CD4-positive, alpha-beta T cell treated with Interleukin-2 at 100 ng/mL for 4 hours (primary cell): ENCODE measurements around the gene CROCC.

Experiments used
- DNase-seq: peaks from one replicate; pipeline ENCODE4 v3.0.0-alpha.2; 2020; ENCODE audit warnings: low spot score

The CROCC gene

DNA sequence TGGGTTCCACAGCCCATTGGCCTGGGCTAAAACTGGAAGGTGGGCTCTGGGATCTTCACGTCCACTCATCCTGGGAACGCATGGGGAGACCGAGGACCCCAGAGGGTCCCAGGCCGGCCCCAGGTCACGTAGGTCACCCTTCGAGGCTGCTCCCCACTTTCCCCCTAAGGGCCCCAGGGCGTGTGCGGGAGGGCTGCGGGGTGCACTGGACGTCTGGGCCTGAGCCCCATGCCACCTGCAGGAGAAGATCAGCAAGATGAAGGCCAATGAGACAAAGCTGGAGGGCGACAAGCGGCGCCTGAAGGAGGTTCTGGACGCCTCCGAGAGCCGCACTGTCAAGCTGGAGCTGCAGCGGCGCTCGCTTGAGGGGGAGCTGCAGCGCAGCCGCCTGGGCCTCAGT is 46.2 kb downstream of the CROCC start:
- DNase-seq = no peak

- DNase-seq = no peak
Measured at GRCh38 chr1:16968372-16968771, 46.6 kb downstream of the CROCC start.

DNA sequence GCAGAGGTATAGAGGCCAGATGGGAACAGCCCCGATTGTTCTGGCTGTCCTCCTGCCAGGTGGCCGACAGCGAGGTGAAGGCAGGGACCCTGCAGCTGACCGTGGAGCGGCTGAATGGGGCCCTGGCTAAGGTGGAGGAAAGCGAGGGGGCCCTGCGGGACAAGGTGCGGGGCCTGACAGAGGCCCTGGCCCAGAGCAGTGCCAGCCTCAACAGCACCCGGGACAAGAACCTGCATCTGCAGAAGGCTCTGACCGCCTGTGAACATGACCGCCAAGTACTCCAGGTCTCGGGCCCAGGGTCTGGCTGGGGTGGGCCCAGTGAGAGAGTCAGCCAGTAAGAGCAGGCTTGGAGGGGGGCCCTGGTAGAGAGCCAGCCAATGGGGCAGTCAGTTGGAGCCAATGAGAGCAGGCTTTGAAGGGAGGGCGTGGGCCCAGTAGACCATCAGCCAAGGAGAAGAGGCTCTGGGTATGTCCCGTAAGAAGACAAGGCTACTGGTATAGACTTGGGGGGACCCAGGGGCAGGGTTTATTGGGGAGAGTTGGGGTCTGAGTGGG is 47.4 kb downstream of the CROCC start:
- no peak for DNase-seq

DNA sequence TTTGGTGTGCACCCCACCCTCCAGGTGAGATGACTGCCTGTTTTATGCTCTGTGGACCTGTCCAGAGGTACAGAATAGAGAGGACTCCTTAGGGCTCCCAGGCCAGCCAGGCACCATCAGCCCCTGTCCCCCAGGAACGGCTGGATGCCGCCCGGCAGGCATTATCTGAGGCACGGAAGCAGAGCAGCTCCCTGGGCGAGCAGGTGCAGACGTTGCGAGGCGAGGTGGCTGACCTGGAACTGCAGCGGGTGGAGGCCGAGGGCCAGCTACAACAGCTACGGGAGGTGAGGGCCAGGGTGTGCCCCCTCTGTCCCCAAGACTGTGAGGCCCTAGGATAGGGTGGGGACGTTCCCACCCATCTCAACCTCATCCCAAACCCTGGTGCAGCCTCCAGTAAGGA is 47.9 kb downstream of the CROCC start:
- no peak for DNase-seq

- DNase-seq = no peak
Measured at GRCh38 chr1:16970132-16970910, 48.6 kb downstream of the CROCC start.

DNA sequence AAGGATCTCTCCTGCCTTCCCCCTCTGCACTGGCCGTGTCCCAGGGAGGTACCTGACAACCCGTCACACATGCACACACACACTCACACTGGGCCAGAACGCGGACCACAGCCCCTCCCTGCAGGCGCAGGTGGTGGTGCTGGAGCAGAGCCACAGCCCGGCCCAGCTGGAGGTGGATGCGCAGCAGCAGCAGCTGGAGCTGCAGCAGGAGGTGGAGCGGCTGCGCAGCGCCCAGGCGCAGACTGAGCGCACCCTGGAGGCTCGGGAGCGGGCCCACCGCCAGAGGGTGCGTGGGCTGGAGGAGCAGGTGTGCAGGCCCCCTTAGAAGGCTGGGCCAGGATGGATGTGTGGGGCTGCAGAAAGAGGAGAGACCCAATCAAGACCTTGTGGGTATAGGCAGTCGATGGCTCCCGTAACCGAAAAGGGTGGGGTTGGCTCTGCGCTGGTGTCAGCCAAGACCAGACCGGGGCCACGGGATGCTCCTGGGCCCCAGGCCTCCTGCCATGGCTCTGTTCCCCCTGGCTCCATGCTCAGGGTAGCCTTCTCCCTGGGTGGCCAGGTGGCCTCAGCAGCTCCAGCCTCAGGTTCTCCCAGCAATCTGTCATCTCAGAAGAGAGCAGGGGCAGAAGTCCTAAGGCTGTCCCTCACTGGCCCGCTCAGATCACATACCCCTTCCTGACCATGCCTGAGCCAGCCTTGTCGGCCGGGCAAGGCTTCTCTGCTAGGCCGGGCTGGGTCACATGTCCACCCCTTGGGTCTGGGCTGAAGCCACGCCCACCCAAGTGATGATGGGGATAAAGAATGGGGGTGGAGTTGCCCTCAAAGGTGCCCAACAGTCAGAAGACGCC is 49.8 kb downstream of the CROCC start:
- no peak for DNase-seq

DNA sequence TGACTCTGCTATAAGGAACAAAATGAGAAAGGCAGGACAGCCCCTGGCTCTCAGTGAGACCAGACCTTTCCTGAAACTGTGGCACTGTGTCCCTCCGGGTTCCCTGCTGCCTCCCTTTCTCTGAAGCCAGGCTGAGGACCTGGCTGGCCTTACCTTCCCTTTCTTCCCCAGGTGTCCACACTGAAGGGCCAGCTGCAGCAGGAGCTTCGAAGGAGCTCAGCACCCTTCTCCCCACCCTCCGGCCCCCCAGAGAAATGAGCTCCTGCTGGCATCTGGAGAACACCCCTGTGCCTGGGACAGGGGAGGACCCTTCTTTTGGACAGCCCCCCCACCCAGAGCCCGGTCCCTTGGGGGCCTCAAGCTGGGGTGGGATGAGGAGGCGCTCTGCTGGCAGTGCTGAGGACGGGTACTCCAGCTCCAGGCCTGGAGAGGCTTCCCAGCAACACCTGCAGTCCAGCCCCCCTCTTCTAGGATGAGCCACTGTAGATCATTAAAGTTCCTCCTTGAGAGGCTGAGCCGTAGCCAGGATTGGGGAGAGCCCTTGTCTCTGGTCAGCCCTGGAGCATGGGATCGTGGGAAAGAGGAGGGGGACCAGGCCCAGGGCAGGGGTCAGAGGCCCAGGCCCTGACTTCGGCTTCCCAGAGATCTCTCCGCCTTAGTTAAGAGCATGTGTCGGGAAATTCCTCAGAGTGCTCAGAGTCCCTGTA is 50.6 kb downstream of the CROCC start:
- DNase-seq = no peak

DNA sequence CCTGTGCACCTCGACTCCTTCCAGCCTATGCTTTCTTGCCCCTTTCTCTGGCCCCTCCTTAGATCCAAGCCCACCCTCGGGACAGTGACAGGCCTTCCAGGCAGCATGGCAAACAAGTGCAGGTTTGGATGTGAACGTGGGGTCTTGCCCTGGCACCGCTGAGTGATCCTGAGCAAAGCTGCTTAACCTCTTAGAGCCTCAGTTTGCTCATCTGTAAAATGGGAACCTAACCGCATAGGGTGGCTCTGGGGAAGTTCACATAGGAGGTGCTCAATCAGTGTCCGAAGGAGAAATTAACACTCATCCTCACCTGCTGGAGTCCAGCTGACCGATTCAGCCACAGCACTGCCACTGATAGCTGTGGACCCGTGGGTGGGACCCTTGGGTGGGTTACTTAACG is 51.5 kb downstream of the CROCC start:
- DNase-seq = no peak

DNA sequence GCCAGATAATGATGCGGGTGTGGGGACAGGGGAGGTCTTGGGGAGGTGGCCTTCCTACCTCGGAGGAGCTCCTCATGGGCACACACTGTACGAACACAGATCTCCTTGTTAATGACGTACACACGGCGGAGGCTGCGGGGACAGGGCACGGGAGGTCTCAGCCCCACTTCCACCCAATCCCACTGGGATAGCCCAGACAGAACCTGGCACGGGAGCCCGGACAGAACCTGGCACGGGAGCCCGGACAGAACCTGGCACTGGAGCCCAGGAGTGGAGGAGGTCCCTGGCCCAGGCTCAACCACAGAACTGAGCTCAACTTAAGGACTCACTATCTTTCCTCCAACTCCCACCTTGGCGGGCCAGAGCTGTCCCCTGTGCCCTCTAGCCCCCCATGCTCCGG is 53.5 kb downstream of the CROCC start:
- DNase-seq = no peak

GRCh38 chr1:16975838-16976237 is 54.1 kb downstream of the CROCC start:
- DNase-seq = no peak

DNA sequence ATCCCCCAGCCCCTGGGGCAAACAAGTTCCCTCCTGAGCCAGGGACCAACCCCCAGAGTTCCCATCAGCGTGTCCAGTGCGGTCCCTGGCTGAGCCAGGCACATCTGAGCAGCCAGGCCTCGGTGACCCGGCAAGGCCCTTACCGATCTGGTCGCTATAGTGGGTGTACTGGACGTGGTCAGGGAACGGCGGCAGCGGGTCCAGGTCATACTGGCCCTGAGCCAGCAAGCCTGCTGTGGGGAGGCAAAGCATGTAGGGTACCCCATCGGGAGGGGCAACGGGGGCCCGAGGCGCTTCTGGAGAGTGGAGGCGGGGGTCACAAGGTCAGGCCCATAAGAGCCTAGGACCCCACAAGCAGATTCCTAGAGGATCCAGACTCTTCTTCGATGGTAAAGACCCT is 55.2 kb downstream of the CROCC start:
- no peak for DNase-seq

GRCh38 chr1:16977377-16977776 is 55.6 kb downstream of the CROCC start:
- DNase-seq = no peak

DNA sequence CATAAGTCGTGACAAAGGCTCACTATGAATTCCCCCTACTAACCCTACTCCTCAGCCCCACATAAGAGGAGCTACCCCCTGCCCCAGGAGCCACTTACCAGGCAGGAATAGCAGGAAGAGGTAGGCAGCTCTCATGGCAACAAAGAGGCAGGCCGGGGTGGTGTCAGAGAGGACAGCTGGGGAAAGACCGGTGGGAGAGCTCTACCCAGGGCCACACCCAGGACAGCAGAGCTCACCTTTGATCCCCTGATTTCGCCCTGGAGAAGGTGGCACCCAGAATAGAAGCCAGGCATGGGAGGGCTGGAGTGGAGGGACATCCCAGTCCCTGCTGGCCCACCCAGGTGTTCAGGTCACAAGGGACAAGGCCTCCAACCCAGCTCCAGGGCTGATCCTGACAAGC is 56.4 kb downstream of the CROCC start:
- DNase-seq = no peak

DNA sequence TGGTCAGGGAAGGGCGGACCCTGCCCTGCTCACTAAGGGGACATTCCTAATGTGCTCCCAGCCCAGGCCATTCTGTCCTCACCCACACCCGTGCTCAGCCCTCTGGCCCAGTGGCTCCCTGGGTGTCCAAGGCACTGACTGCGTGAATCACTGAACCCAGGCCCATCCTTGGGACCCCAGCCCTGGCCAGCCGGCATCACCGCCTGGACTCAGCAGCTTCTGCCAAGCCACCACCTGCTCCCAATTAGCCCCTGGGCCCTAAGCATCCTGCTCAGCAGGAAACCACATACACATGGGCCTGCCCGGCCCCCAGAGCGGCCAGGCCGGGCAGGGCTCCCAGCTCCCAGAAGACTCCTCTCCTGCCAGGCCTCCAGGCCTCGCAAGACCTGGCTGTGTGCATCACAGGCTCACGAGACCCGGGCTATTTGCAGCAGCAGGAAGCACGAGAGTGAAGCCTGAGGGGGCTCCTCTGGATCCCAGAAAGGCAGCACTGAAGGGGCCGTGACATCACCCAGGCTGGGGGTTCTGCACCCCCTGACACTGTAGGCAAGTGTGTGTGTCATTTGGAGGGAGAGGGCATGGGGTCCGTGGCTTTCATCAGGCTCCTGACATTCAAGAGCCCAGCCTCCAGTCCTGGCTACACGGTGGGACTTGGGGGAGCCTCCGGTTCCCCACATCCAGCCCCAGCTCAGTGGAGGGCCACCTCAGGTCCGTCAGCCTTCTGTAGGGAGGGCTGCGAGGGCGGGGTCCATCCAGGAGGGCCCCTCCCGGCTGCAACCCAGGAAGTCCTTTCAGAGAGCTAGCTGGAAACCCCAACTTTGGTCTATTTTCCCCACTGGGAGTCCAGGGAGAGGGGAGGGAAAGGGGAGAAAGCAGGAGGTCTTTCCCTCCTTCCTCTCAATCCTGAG is 57.1 kb downstream of the CROCC start:
- DNase-seq = no peak

DNA sequence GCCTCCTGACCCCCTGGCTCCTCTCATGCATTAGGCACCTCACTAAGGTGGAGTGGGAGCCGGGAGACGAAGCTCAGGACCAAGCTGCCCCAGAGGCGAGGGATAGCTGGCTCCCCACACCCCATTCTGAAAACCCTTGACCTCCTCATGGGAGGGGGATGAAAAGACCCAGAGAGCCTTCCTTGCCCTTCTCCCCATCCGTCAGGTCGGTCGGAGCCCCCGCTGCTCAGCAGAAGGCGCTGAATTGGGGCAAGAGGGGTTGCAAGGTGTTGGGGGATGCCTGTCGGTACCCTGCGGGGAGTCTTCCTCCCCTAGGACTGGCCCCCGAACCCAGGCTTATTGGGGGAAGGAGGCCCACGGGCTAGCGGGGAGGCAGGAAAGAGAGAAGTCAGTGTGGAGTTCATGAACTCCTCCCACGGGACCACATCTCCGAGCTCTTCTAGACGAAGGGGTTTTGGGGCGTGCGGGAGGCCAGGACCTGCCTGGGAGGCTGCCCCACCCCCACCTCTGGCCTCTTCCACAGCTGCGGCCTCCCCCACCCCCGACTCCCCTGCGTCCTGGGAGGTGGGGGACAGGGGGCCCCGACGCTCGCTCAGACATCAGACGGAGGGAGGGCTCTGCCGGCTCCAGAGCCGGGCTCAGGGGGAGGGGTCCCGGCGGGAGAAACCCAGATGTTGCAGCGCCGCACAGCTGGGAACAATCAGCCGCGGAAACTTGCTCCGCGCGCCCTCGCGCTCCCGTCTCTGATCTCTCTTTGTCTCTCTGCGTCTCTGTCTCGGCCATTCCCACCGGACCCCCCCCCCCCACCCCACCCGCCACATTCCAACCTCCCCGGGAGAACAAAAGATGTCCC is 58.0 kb downstream of the CROCC start:
- no peak for DNase-seq

DNA sequence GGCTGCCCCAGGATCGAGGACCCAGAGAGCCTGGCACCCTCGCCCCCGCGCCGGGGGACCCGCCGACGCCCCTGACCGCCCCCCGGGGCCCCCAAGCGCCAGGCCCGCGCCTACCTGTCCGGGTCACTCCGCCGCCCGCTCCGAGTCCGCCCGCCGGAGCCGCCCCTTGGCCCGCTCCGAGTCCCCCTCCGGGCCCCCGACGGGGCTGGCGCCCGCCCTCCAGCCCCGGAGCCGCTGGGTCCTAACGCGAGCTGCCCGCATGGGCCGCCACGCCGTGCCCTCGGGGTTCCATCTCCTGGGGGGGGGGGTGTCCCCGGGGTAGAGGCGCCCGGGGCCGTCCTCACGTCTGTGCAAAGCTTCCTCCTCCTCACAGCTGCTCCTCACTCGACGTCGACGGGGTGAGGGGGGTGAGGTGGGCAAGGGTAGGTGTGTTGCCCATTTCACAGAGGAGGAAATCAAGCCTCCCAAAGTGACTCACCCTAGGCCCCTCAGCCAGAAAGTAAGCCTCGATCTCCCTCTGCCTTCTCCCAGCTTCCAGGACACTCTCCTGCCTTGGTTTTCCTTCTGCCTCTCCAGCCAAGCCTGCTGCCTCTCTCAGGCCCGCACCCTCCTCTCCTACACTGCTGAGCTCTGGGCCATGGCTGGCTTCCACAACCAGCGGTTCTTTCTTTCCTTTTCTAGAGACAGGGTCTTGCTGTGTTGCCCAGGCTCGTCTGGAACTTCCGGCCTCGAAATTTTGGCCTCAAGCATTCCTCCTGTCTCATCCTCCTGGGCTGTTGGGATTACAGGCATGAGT is 58.9 kb downstream of the CROCC start, which contains the start of gene MFAP2:
Gene MFAP2 (minus strand): TSS at position 148 of the 796 bp plus-strand sequence. CDS start 2,347 bp downstream, outside the sequence.
- no peak for DNase-seq

DNA sequence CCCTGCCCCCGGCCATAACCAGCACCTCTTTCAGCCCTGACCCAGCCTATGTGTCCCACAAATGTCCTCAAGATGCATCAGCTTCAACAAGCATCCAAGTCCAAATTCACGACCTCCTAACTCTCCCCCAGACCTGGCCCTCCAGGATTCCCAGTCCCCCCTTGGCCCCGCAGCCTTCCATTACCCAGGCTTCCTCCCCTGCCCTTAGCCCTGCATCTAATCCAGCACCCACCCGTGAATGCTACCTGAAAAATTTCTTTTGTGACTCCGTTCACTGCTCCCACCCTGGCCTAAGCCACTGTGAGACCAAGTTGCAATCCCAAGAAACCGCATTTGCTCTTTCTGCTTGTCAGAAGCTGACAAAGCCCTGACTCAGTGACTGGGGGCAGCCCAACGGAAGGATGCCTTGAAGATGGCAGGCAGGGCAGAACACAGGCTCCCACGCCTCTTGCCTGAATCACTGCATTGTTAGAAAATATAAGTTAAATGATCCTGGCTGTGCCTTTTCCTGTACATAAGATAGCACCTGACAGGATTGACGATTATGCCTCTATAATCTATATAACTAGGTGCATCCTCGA is 59.6 kb downstream of the CROCC start:
- no peak for DNase-seq

DNA sequence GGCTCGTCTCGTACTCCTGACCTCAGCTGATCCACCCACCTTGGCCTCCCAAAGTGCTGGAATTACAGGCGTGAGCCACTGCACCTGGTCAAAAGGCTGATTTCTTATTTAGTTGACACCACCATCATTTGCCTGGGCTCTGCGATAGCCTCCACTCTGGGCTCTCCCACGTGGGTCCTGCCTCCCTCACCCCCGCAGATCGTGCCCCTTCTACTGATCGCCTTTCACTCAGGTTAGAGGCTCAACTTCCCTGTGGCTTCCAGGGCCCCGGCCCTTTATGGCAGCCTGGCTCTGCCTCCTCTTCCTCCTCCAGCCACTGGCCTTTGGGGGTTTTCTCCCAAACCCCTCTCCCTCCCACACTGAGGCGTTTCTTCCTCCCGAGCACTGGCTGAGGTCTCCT is 61.2 kb downstream of the CROCC start:
- no peak for DNase-seq

- no peak for DNase-seq
Measured at GRCh38 chr1:16983649-16984048, 61.9 kb downstream of the CROCC start.
